HG02884 (cell line): Measurements from ENCODE around the gene CHN2.

Experiments
- ATAC-seq: cut with Tn5 transposase; IDR thresholded peaks from one replicate; pipeline ENCODE4 v1.9.1; 2021; ENCODE audit warnings: mild to moderate bottlenecking, moderate library complexity; ENCODE audit not compliant: unreplicated experiment

CHN2 gene

DNA sequence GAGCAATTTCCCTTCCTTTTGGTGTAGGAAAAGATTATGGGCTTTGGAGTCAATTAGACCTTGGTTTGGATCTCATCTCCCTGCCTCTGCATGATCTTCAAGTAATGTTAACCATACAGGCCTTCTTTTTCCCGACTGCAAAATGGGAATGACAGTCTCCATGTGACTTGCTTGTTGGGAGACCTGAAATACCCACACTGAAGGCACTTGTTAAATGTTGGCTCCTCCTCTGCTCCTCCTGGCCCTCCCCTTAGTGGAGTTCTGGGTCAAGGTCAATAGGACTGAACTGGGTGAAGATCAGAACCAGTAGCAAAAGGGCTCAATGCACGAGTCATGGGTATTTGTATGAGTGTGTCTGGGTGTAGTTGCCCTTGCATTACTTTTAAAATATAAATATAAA is 189.7 kb downstream of the CHN2 start:
- ATAC-seq: no peak

- ATAC-seq: no peak
These were observed 190.7 kb downstream of the CHN2 start for GRCh38 chr7:29385214-29385814.

- no peak for ATAC-seq
These were observed 191.7 kb downstream of the CHN2 start for GRCh38 chr7:29386196-29386765.

- no peak for ATAC-seq
These were observed 196.7 kb downstream of the CHN2 start for GRCh38 chr7:29391262-29391661.

DNA sequence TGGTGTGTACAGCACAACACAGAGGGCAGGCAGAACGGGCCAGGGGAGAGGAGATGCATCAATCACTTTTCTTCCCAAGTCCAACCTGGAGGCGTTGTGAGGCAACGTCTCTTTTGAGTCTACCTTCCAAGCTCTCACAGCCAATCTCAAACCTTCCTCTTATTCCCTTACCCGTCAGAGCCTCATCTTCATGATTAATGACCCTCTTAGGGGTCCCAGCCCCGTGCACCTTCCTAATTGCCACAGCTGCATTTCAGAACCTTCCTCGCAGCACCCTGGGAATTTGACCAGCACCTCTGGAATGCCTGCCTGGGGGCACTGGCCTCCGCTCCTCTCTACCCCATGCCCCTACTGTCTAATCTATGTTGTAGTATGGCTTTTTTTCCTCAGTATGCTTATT is 199.7 kb downstream of the CHN2 start:
- ATAC-seq: no peak

DNA sequence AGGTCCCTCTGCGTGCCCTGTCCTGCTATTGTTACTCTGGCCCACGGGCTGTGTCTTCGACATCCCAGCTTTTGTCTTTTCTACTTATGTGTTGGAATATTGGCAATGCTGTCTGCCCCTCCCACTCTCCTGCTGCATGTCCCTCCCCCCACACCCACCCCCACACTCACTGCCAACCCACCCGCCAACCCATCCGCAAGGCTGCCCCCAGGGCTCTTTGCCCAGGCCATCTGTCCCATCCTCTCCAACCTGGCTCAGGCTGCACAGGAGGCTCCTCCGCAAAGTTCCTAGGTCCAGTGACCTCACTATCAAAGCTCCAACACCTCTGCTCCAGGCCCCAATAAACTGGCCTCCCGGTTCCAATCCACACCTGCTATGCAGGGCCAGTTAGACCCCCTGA is 202.0 kb downstream of the CHN2 start:
- ATAC-seq: no peak

DNA sequence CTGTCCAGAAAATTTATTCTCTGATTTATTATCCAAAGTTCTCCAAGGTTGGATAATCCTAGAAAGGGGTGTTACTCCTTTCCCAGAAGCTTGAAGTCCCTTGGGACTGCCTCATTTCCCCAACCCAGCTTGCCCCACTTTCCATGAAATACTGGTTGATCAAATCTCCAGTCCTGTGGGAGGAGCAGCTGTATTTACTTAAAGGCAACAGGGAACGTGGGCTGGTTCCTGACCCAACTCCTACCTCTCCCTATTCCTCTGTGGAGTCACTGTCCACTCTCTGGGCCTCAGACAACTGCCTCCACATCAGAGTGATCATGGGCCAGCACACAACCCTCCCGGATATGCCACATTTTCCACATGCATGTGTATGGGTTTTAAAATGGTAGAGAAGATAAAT is 202.8 kb downstream of the CHN2 start:
- no peak for ATAC-seq

DNA sequence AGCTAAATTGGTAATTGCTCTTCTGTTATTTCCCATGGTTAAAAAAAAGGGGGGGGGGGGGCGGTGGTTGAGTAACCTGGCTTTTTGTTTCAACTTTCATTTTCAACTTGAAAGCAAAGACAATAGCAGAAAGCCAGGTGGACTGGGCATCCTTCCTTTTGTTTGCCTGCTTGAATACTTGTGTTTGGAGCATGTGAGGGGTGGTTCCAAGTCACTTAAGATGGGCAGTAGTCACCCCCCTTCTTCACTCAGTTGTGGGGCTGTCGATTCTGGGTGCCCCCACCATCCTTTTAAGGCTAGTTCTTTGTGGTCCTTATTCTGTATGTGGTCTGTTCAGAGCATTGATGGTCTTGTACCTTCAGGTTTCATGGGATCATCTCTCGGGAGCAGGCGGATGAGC is 203.4 kb downstream of the CHN2 start:
- ATAC-seq: no peak

GRCh38 chr7:29400437-29400836 is 205.9 kb downstream of the CHN2 start:
- no peak for ATAC-seq

- ATAC-seq: no peak
These were observed 207.2 kb downstream of the CHN2 start for GRCh38 chr7:29401769-29402168.

GRCh38 chr7:29405891-29406290 is 211.3 kb downstream of the CHN2 start:
- ATAC-seq: no peak

GRCh38 chr7:29406366-29406765 is 211.8 kb downstream of the CHN2 start:
- ATAC-seq: no peak

- ATAC-seq: no peak
These were observed 214.3 kb downstream of the CHN2 start for GRCh38 chr7:29408841-29409243.

- ATAC-seq: no peak
These were observed 216.4 kb downstream of the CHN2 start for GRCh38 chr7:29410996-29411395.

- no peak for ATAC-seq
These were observed 218.3 kb downstream of the CHN2 start for GRCh38 chr7:29412912-29413311.

DNA sequence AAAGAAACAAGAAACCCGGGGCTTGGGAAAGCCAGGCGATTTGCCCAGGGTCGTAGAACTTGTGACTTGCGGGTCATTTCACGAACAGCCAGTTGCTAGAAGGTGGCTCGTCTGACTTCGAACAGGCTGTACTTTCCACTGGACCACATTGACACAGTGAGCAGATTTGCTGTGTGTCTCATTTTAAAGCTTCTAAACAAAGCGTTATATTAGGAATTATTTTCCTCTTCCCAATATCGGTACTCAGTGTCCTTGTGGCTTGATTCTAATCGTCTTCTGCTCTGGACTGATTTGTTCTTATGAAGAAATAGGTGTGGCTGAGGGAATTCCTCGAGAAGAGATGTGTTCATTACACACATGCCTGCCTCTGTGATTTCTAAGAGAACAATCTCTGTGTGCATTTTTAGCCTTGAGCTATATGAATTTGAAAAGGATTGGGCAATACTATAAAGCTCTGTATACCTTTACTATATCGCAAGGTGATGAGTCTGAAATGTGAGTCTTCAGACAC is 219.1 kb downstream of the CHN2 start:
- no peak for ATAC-seq

DNA sequence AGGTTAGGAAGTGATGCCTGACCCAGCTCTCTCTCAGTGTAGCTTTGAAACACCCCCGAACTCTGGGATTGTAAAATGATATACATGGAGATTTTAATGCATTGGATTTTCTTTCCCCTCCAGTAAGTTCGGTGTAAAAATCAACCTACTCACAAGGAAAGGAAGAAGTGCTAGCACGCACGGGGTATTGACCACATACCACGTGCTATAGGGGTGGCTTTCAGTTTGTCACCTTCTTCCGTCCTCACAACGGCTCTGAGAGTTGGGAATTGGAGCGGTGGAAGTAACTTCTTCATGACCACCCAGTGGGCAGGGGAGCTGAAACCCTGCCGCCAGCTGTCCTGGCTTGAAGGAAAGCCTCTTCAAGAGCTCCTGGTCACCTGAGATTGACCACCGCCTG is 219.6 kb downstream of the CHN2 start:
- no peak for ATAC-seq

DNA sequence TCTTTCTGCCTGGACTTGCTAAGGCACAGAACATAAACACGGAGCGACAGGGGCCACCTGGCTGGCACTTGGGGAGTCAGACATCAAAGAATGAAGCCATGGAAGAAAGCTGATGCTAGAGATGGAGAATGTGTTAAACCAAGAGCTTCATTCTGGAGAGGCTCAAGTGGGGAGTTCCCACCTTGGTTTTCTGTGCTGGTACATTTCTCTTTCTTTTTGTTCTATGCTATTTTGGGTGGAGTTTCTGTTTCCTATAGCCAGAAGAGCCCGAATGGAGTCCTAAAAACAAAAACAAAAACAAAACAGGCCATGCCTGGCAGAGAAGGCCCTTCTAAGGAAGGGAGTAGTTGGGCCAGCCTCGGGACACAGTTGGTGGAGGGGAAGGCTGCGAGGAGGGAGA is 220.6 kb downstream of the CHN2 start:
- ATAC-seq: no peak

DNA sequence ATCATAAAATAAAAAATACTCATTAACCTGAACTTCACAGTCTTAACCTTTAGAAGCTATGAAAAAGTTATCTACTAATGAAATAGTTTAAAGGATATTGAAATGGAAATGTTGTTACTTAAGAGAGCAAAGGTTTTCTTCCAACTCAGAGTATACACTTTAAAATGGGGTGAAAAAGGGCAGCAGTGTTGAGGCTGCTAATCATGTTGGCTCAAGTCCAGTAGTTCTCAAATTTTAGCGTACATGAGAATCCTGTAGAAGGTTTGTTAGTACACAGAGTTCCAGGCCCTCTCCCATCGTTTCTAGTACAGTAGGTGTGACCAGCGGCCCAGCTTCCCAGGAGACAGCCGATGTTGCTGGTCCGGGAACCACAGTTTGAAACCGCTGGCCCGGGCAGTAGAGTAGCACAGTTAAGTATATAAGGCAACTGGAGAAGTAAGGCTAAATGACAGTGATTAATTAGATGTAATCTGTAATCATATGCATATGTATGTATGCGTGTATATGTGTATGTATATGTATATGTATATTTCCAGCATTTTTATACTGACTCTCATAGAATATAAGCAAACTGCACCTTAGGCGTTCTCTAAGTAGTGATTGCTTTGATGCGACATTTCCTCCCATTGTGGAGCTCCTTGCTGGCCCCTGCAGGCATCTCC is 221.8 kb downstream of the CHN2 start:
- ATAC-seq: no peak

DNA sequence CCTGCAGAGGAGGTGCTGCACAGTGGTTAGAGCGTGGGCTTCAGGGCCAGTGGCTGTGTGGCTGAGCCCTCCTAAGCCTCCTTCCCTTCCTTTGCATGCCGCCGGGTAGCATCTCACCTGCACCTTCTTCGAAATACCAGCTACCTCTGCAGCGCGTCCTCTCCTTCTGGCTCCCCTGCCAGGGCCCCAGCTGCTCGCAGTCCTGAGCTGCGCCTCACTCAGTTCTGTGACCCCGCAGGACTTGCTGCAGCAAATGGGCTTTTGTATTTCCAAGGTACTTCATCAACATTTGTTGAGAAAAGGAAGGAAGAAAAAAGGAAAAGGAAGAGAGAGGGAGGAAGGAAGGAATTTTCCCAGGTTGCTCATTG is 222.3 kb downstream of the CHN2 start:
- ATAC-seq: no peak

DNA sequence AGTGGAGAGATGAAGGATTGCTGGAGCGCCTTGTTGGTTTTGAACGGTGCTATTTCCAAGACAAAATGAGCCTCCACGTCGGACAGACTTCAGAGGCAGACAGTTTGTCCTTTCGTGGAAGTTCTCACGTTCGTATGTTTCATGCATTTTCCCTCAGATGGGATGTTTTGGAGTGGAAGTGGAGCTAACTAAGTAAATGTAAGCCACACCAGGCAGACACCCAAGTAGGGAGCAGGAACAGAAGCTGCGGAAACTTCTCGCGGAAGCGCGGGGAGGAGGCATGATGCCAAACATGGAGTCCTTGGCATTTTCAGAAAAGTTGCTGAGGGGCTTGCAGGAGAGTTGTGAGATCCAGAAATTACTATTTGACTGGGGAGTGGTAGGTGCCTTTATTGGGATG is 223.5 kb downstream of the CHN2 start:
- no peak for ATAC-seq

GRCh38 chr7:29418651-29419050 is 224.1 kb downstream of the CHN2 start:
- ATAC-seq: no peak

DNA sequence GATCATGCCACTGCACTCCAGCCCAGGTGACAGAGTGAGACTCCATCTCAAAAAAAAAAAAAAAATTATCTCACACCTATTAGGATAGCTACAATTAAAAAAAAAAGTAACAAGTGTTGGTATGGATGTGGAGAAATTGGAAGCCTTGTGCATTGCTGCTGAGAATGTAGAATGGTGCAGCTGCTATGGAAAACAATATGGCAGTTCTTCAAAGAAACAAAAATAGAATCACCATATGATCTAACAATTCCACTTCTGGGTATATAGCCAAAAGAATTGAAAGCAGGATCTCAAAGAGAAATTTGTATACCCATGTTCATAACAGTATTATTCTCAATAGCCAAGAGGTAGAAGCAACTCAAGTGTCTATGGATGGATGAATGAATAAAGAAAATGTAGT is 225.4 kb downstream of the CHN2 start:
- ATAC-seq: no peak
